Esophagus squamous epithelium (tissue), 4 donors: ENCODE results near the gene FLNB.
"Not testable (repeated sequence)": the region's sequence is repeated elsewhere in the genome, so short reads cannot be mapped to it uniquely, and the experiment has no call there.

Source experiments
- POLR2A ChIP-seq, 4 donors: fragments of 450-650 bp; IDR thresholded peaks; one replicate each; pipeline ENCODE4 v1.6.1; 2017; ENCODE audit warnings: antibody characterized with exemption in 4 of 4, mild to moderate bottlenecking in 4 of 4, moderate library complexity in 3 of 4
- TF ChIP-seq, protein P1 (sequence below), 6 experiments: fragments of 450-650 bp in 4 of 6; fragments of 200-600 bp in 2 of 6; sonication (generic) in 2 of 6; IDR thresholded peaks; one replicate each; pipeline ENCODE4 v1.5.1; 2016 to 2019; ENCODE audit warnings: antibody characterized with exemption in 6 of 6, mild to moderate bottlenecking in 4 of 6, moderate library complexity in 4 of 6

DNA sequence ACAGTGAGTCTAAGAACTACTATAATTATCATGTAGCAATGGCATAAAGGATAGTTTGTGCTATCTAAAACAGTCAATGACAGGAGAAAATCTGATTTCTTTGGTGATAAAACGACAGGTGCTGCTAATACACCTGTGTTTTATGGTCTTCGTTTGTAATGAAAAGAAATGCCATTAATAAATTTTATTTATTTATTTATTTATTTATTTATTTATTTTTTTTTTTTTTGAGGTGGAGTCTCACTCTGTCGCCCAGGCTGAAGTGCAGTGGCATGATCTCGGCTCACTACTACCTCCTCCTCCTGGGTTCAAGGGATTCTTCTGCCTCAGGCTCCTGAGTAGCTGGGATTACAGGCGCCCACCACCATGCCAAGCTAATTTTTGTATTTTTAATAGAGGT, 47.7 kb downstream of the FLNB start:
- TF ChIP-seq, protein P1, sequence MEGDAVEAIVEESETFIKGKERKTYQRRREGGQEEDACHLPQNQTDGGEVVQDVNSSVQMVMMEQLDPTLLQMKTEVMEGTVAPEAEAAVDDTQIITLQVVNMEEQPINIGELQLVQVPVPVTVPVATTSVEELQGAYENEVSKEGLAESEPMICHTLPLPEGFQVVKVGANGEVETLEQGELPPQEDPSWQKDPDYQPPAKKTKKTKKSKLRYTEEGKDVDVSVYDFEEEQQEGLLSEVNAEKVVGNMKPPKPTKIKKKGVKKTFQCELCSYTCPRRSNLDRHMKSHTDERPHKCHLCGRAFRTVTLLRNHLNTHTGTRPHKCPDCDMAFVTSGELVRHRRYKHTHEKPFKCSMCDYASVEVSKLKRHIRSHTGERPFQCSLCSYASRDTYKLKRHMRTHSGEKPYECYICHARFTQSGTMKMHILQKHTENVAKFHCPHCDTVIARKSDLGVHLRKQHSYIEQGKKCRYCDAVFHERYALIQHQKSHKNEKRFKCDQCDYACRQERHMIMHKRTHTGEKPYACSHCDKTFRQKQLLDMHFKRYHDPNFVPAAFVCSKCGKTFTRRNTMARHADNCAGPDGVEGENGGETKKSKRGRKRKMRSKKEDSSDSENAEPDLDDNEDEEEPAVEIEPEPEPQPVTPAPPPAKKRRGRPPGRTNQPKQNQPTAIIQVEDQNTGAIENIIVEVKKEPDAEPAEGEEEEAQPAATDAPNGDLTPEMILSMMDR (IDR thresholded peaks at IDR 0.05) = not testable (repeated sequence)
- not testable (repeated sequence) for TF ChIP-seq POLR2A (IDR thresholded peaks at IDR 0.05)
